Activated CD4-positive, alpha-beta T cell treated with anti-CD3 and anti-CD28 coated beads, Interleukin-2, Interleukin-4, amounts not matched to agents 100 ng/mL and 50 ng/mL, durations not matched to agents 16 hours and 8 hours (primary cell): ENCODE results near the gene DZANK1.
"Not testable (repeated sequence)": the region's sequence is repeated elsewhere in the genome, so short reads cannot be mapped to it uniquely, and the experiment has no call there.

Experiments
- DNase-seq: peaks from one replicate; pipeline ENCODE4 v3.0.0-alpha.2; 2020; ENCODE audit warnings: low spot score

DZANK1 gene

GRCh38 chr20:18375551-18375950, 91.3 kb downstream of the DZANK1 start:
- DNase-seq = not testable (repeated sequence)

- DNase-seq = no peak
Measured at GRCh38 chr20:18372296-18372695, 94.5 kb downstream of the DZANK1 start.

GRCh38 chr20:18364768-18365167, 102.1 kb downstream of the DZANK1 start:
- DNase-seq = no peak

- DNase-seq = no peak
Measured at GRCh38 chr20:18363708-18364107, 103.1 kb downstream of the DZANK1 start.

- no peak for DNase-seq
Measured at GRCh38 chr20:18362916-18363315, 103.9 kb downstream of the DZANK1 start.

- DNase-seq = no peak
Measured at GRCh38 chr20:18361678-18362077, 105.2 kb downstream of the DZANK1 start.

GRCh38 chr20:18360635-18361034, 106.2 kb downstream of the DZANK1 start:
- DNase-seq = no peak

GRCh38 chr20:18359854-18360253, 107.0 kb downstream of the DZANK1 start:
- no peak for DNase-seq

- DNase-seq = not testable (repeated sequence)
Measured at GRCh38 chr20:18349749-18350148, 117.1 kb downstream of the DZANK1 start.
